Measurements from ENCODE around the gene PURA.
A peak's percentile ranks its signal among the peaks of the same experiment; 100 is the strongest.

The PURA gene

GRCh38 chr5:140111011-140111858 lies 2.7 kb upstream of the PURA start:
- DNase-seq (ENCODE audit: low read depth) = no peak
- TF ChIP-seq MAX (IDR thresholded peaks at IDR 0.05; ENCODE audit: low read depth, low read length) (no peak), CTCF (IDR thresholded peaks at IDR 0.05; ENCODE audit: low read depth, low read length) (no peak), MYC (IDR thresholded peaks at IDR 0.05; ENCODE audit: low read depth, low read length) (no peak), POLR2A (IDR thresholded peaks at IDR 0.05; ENCODE audit: extremely low read depth, insufficient read length) (no peak)
- H3K4me3 ChIP-seq (ENCODE audit: low read depth, low read length) = no peak overlapping the region

DNA sequence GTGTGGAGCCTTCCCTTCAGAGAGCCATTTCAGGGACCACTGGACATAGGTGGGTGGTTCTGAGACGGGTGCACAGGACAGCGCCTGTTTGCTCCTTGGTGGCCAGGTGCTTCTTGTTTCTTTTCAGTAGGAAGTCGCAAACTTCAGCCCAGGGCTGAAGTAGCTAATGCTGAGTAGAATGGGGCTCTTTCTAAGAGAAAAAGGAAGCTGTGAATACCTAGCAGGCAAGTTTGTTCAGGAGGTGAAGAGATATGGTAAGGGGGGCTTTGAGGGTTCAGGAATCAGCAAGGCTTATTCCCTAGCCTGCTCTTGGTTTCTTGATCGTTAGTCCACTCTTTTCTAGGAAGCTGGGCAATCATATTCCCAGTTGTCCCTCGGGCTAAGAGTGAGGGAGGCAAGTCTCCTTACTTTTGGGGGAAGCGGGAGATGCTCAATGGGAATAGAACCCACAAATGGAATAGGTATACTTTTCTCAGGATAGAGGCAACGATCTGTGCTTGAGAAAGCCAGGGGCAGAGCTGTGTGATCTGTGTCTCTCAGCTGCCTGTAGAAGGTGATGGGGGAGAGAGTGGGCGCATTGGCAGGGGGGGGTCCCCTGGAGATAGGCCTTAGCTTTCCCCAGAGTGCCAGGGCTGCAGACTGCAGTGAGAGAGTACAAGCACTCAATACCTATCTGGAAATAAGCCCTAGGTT lies 1.9 kb upstream of the PURA start:
- no peak for TF ChIP-seq MAX (IDR thresholded peaks at IDR 0.05; ENCODE audit: low read depth, low read length)
- TF ChIP-seq POLR2A (IDR thresholded peaks at IDR 0.05; ENCODE audit: extremely low read depth, insufficient read length) = no peak
- TF ChIP-seq MYC (IDR thresholded peaks at IDR 0.05; ENCODE audit: low read depth, low read length) = no peak
- TF ChIP-seq CTCF (IDR thresholded peaks at IDR 0.05; ENCODE audit: low read depth, low read length) = no peak
- peak; percentile 44 for DNase-seq (ENCODE audit: low read depth)
- no peak overlapping the region for H3K4me3 ChIP-seq (ENCODE audit: low read depth, low read length)

GRCh38 chr5:140112685-140113179 lies 1.2 kb upstream of the PURA start:
- H3K4me3 ChIP-seq (ENCODE audit: low read depth, low read length) = no peak overlapping the region
- DNase-seq (ENCODE audit: low read depth) = peak; percentile 24
- TF ChIP-seq POLR2A (IDR thresholded peaks at IDR 0.05; ENCODE audit: extremely low read depth, insufficient read length) = no peak
- no peak for TF ChIP-seq MYC (IDR thresholded peaks at IDR 0.05; ENCODE audit: low read depth, low read length)
- TF ChIP-seq MAX (IDR thresholded peaks at IDR 0.05; ENCODE audit: low read depth, low read length) = no peak
- TF ChIP-seq CTCF (IDR thresholded peaks at IDR 0.05; ENCODE audit: low read depth, low read length) = no peak

DNA sequence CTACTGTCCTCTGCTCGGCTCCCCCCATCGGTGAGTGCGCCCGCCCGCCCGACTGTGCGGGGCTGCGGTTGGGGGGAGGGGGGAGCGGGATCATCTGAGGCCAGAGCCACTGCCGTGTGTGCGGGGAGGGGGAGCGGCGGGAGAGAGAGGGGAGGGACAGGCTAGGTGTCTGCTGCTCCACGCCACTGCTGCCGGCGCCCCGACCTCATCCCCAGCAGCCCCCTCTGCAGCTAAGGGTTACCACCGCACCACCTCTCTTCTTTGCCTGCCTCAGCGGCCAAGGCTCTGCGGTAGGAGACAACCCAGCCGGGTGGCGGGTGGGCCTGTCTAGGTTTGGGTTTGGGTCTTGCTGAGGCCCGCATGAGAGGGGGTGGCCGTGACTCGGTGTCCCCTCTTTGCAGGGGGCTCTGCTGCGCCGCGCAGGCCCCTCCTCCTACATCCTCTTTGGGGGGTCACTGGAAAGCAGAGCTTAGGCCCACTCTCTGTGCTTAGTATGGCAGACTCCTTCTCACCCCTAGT lies 670 bp upstream of the PURA start:
- DNase-seq (ENCODE audit: low read depth) = no peak
- peak overlapping the region; percentile 65 for H3K4me3 ChIP-seq (ENCODE audit: low read depth, low read length)
- no peak for TF ChIP-seq POLR2A (IDR thresholded peaks at IDR 0.05; ENCODE audit: extremely low read depth, insufficient read length)
- TF ChIP-seq CTCF (IDR thresholded peaks at IDR 0.05; ENCODE audit: low read depth, low read length) = no peak
- TF ChIP-seq MYC (IDR thresholded peaks at IDR 0.05; ENCODE audit: low read depth, low read length) = no peak
- no peak for TF ChIP-seq MAX (IDR thresholded peaks at IDR 0.05; ENCODE audit: low read depth, low read length)

DNA sequence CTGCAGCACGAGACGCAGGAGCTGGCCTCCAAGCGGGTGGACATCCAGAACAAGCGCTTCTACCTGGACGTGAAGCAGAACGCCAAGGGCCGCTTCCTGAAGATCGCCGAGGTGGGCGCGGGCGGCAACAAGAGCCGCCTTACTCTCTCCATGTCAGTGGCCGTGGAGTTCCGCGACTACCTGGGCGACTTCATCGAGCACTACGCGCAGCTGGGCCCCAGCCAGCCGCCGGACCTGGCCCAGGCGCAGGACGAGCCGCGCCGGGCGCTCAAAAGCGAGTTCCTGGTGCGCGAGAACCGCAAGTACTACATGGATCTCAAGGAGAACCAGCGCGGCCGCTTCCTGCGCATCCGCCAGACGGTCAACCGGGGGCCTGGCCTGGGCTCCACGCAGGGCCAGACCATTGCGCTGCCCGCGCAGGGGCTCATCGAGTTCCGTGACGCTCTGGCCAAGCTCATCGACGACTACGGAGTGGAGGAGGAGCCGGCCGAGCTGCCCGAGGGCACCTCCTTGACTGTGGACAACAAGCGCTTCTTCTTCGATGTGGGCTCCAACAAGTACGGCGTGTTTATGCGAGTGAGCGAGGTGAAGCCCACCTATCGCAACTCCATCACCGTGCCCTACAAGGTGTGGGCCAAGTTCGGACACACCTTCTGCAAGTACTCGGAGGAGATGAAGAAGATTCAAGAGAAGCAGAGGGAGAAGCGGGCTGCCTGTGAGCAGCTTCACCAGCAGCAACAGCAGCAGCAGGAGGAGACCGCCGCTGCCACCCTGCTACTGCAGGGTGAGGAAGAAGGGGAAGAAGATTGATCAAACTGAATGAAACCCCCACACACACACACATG lies 654 bp downstream of the PURA start:
- peak; percentile 77 for DNase-seq (ENCODE audit: low read depth)
- H3K4me3 ChIP-seq (ENCODE audit: low read depth, low read length) = peak overlapping the region; percentile 86
- no peak for TF ChIP-seq CTCF (IDR thresholded peaks at IDR 0.05; ENCODE audit: low read depth, low read length)
- peak; percentile 42 for TF ChIP-seq MYC (IDR thresholded peaks at IDR 0.05; ENCODE audit: low read depth, low read length)
- peak; percentile 32 for TF ChIP-seq POLR2A (IDR thresholded peaks at IDR 0.05; ENCODE audit: extremely low read depth, insufficient read length)
